Measurements from ENCODE around the gene HOXB5. TPM values are rescaled to one million over a fixed set of nuclear protein-coding genes. Genes with fewer than 3 reads are reported as not detected.

HOXB5 gene
- polyA plus RNA-seq (2011; rRNA removed), result not detected in 2 replicates
- polyA minus RNA-seq (2011; rRNA and poly(A)+ RNA removed), result not detected in 2 replicates

DNA sequence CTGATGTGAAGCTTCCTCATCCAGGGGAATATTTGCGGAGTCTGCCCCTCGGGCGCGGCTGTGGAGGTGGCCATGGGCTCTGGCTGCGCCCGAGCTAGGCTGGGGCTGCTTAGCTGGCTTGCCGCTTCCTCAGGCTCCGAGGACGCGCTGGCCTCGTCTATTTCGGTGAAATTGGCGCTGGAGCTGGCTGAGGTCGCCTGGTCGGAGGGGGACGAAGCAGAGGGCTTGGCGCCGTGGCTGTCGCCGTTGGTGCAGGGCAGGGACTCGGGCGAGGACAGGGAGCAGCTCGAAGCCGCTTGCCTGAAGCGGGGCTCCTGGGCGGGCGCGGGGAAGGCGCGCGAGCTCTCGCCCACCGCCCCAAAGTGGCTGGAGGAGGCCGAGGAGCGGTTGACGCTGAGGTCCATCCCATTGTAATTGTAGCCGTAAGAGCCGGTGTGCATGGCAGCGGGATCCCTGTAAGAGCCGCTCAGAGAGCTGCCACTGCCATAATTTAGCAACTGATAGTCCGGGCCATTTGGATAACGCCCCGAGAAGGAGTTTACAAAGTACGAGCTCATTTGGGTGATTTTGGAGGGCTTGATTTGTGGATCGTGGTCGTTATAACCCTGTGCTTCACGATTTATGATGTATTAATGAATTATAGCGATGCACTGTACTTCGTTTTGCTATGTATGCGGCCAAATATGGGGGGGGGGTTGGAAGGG, at the start of gene HOXB5:
Gene HOXB5 (minus strand): TSS at position 654 of the 704 bp plus-strand sequence. CDS start 97 bp downstream, at position 557.
- ChIA-PET POLR2A (no interaction called here), CTCF (interaction anchor here (0.7 to 3.6 kb wide), 25 partner anchors 8 to 439 kb away, joined by 3 to 29 read pairs (median 5); no protein-coding TSS in a partner anchor)
- TF ChIP-seq, protein P1, sequence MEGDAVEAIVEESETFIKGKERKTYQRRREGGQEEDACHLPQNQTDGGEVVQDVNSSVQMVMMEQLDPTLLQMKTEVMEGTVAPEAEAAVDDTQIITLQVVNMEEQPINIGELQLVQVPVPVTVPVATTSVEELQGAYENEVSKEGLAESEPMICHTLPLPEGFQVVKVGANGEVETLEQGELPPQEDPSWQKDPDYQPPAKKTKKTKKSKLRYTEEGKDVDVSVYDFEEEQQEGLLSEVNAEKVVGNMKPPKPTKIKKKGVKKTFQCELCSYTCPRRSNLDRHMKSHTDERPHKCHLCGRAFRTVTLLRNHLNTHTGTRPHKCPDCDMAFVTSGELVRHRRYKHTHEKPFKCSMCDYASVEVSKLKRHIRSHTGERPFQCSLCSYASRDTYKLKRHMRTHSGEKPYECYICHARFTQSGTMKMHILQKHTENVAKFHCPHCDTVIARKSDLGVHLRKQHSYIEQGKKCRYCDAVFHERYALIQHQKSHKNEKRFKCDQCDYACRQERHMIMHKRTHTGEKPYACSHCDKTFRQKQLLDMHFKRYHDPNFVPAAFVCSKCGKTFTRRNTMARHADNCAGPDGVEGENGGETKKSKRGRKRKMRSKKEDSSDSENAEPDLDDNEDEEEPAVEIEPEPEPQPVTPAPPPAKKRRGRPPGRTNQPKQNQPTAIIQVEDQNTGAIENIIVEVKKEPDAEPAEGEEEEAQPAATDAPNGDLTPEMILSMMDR (IDR thresholded peaks at IDR 0.05; ENCODE audit: insufficient read depth, low read depth, low read length), result no peak
- no peak within 1 kb of the TSS for H3K4me3 ChIP-seq (ENCODE audit: low read depth, low read length)
- peaks cover 85% of the 10 kb centered on the region for H3K27me3 ChIP-seq (ENCODE audit: control insufficient read depth, insufficient read depth, low read length)
- no peak for DNase-seq (ENCODE audit: low read depth)
- H3K36me3 ChIP-seq (ENCODE audit: control insufficient read depth, insufficient read depth, low read length), result no peaks in the 10 kb centered on the region

GRCh38 chr17:48642843-48643696, 49.5 kb upstream of the HOXB5 start:
- TF ChIP-seq, protein P1 (IDR thresholded peaks at IDR 0.05; ENCODE audit: insufficient read depth, low read depth, low read length), result no peak
- peaks cover 68% of the 10 kb centered on the region for H3K27me3 ChIP-seq (ENCODE audit: control insufficient read depth, insufficient read depth, low read length)
- no peak overlapping the region for H3K4me3 ChIP-seq (ENCODE audit: low read depth, low read length)
- H3K36me3 ChIP-seq (ENCODE audit: control insufficient read depth, insufficient read depth, low read length), result no peaks in the 10 kb centered on the region
- ChIA-PET CTCF (interaction anchor here (0.6 kb wide), 1 partner anchor 82 kb away, joined by 3 read pairs; no protein-coding TSS in a partner anchor), POLR2A (no interaction called here)
- DNase-seq (ENCODE audit: low read depth), result no peak

DNA sequence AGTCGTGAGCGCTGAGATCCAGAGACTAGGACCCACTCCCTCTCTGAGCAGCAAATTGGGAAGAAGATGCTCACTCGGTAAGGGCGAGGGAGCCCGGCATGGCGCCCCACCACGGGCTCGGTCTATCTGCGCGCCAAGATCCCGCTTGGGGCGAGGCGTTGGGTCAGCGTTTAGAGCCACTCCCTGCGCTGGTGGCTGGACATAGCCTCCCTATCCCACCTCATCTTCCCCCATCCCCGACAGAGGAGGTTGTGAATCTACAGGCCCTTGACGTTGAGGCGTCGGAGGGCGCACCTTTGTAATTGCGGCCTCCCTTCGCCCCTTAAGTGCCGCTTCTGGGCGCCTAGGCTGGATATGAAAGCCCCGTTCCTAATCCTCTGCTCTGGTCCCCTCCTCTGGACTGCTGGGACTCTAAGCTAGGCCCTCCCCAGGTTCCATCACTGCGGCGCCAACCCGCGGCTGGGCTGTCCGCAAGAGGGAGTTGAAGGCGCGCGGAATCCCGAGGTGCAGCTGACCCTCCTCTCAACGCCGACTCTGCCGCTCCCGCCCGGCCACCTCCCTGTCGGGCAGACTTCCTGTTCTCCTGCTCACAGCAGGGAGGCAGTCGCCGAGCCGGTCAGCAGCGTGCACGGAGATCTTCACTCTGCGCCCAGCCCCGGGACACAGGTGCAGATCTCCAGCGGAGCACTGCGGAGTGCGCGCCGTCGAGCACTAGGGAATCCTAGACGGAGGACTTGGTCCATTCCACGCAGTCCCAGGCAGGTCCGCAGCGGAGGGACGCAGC, 48.7 kb upstream of the HOXB5 start:
- H3K36me3 ChIP-seq (ENCODE audit: control insufficient read depth, insufficient read depth, low read length), result no peaks in the 10 kb centered on the region
- ChIA-PET POLR2A (no interaction called here), CTCF (no interaction called here)
- H3K27me3 ChIP-seq (ENCODE audit: control insufficient read depth, insufficient read depth, low read length), result peaks cover 70% of the 10 kb centered on the region
- no peak overlapping the region for H3K4me3 ChIP-seq (ENCODE audit: low read depth, low read length)
- DNase-seq (ENCODE audit: low read depth), result no peak
- TF ChIP-seq, protein P1 (IDR thresholded peaks at IDR 0.05; ENCODE audit: insufficient read depth, low read depth, low read length), result no peak

DNA sequence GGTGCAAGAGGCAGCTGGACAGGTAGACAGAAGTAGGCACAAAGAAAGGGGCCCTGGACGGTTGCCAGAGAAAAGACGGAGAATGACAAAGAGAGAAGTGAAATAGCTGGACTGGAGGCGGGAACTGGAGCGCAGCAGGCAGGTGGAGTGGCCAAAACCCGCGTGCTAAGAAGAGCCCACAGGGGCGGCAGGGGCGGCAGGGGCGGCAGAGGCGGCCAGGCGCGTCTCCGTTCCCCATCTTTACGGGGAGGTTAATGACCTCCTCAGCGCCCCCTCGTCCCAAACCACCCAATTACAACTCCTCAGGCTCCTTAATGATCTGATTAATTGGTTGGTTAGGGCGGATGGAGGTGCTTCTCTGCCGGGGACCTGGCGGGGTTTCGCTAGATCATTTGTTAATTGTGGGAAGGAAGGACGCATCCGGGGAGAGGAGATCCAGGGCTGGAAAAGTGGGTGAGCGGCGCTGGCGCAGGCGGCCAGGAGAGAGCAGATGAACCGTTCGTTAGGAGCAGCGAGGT, 48.0 kb upstream of the HOXB5 start:
- DNase-seq (ENCODE audit: low read depth), result no peak
- POLR2A ChIA-PET, result no interaction called here
- Histone ChIP-seq H3K27me3 (ENCODE audit: control insufficient read depth, insufficient read depth, low read length) (peaks cover 75% of the 10 kb centered on the region), H3K4me3 (ENCODE audit: low read depth, low read length) (no peak overlapping the region), H3K36me3 (ENCODE audit: control insufficient read depth, insufficient read depth, low read length) (no peaks in the 10 kb centered on the region)
- CTCF ChIA-PET, result no interaction called here
- TF ChIP-seq, protein P1 (IDR thresholded peaks at IDR 0.05; ENCODE audit: insufficient read depth, low read depth, low read length), result no peak
